ENCODE data around the gene C10orf90. TPM values are rescaled to one million over a fixed set of nuclear protein-coding genes. Genes with fewer than 3 reads are reported as not detected.

The C10orf90 gene
- polyA plus RNA-seq, 6 donors from 2014 or later: not detected

GRCh38 chr10:126687121-126687606 lies 16.7 kb upstream of the C10orf90 start:
- H3K9me3 Mint-ChIP-seq: peaks cover 2 to 8% (median 3%) of the 10 kb centered on the region in 7 donors
- no peak overlapping the region for H3K27ac Mint-ChIP-seq
- no peak for DNase-seq
- peaks cover 0 to 3% (median 0%) of the 10 kb centered on the region in 3 donors for H3K27me3 Mint-ChIP-seq
- ATAC-seq (ENCODE audit: low read depth in 2 of 2): no peak
- H3K36me3 Mint-ChIP-seq: no peaks in the 10 kb centered on the region
- no peaks in the 10 kb centered on the region for H3K4me1 Mint-ChIP-seq
- H3K4me3 Mint-ChIP-seq: no peak overlapping the region

GRCh38 chr10:126686719-126687118 lies 16.2 kb upstream of the C10orf90 start:
- no peak overlapping the region for H3K27ac Mint-ChIP-seq
- no peak for ATAC-seq (ENCODE audit: low read depth in 2 of 2)
- DNase-seq: no peak
- H3K36me3 Mint-ChIP-seq: no peaks in the 10 kb centered on the region
- peaks cover 0 to 8% (median 3%) of the 10 kb centered on the region in 7 donors for H3K9me3 Mint-ChIP-seq
- H3K4me3 Mint-ChIP-seq: no peak overlapping the region
- H3K4me1 Mint-ChIP-seq: no peaks in the 10 kb centered on the region
- H3K27me3 Mint-ChIP-seq: peaks cover 0 to 3% (median 0%) of the 10 kb centered on the region in 3 donors

GRCh38 chr10:126686268-126686667 lies 15.8 kb upstream of the C10orf90 start:
- peaks cover 0 to 8% (median 3%) of the 10 kb centered on the region in 7 donors for H3K9me3 Mint-ChIP-seq
- no peaks in the 10 kb centered on the region for H3K36me3 Mint-ChIP-seq
- no peak overlapping the region for H3K27ac Mint-ChIP-seq
- DNase-seq: no peak
- no peaks in the 10 kb centered on the region for H3K4me1 Mint-ChIP-seq
- H3K4me3 Mint-ChIP-seq: no peak overlapping the region
- H3K27me3 Mint-ChIP-seq: peaks cover 0 to 3% (median 0%) of the 10 kb centered on the region in 3 donors
- ATAC-seq (ENCODE audit: low read depth in 2 of 2): no peak

- no peak overlapping the region for H3K27ac Mint-ChIP-seq
- no peaks in the 10 kb centered on the region for H3K4me1 Mint-ChIP-seq
- no peak for DNase-seq
- H3K36me3 Mint-ChIP-seq: no peaks in the 10 kb centered on the region
- H3K9me3 Mint-ChIP-seq: peaks cover 0 to 8% (median 0%) of the 10 kb centered on the region in 7 donors
- H3K27me3 Mint-ChIP-seq: peaks cover 0 to 3% (median 0%) of the 10 kb centered on the region in 3 donors
- ATAC-seq (ENCODE audit: low read depth in 2 of 2): no peak
- no peak overlapping the region for H3K4me3 Mint-ChIP-seq
Measured at GRCh38 chr10:126685756-126686155, 15.3 kb upstream of the C10orf90 start.

- peaks cover 0 to 8% (median 0%) of the 10 kb centered on the region in 7 donors for H3K9me3 Mint-ChIP-seq
- H3K27ac Mint-ChIP-seq: no peak overlapping the region
- ATAC-seq (ENCODE audit: low read depth in 2 of 2) (no peak), DNase-seq (no peak)
- no peaks in the 10 kb centered on the region for H3K4me1 Mint-ChIP-seq
- no peaks in the 10 kb centered on the region for H3K36me3 Mint-ChIP-seq
- H3K4me3 Mint-ChIP-seq: no peak overlapping the region
- H3K27me3 Mint-ChIP-seq: peaks cover 0 to 3% (median 0%) of the 10 kb centered on the region in 3 donors
Measured at GRCh38 chr10:126684171-126684745, 13.8 kb upstream of the C10orf90 start.

GRCh38 chr10:126683466-126683865 lies 13.0 kb upstream of the C10orf90 start:
- DNase-seq (no peak), ATAC-seq (ENCODE audit: low read depth in 2 of 2) (no peak)
- H3K4me3 Mint-ChIP-seq: no peak overlapping the region
- no peak overlapping the region for H3K27ac Mint-ChIP-seq
- no peaks in the 10 kb centered on the region for H3K4me1 Mint-ChIP-seq
- no peaks in the 10 kb centered on the region for H3K36me3 Mint-ChIP-seq
- peaks cover 0 to 3% (median 0%) of the 10 kb centered on the region in 3 donors for H3K27me3 Mint-ChIP-seq
- peaks cover 0 to 8% (median 0%) of the 10 kb centered on the region in 7 donors for H3K9me3 Mint-ChIP-seq

GRCh38 chr10:126675656-126676438 lies 5.4 kb upstream of the C10orf90 start:
- no peak for ATAC-seq (ENCODE audit: low read depth in 2 of 2)

DNA sequence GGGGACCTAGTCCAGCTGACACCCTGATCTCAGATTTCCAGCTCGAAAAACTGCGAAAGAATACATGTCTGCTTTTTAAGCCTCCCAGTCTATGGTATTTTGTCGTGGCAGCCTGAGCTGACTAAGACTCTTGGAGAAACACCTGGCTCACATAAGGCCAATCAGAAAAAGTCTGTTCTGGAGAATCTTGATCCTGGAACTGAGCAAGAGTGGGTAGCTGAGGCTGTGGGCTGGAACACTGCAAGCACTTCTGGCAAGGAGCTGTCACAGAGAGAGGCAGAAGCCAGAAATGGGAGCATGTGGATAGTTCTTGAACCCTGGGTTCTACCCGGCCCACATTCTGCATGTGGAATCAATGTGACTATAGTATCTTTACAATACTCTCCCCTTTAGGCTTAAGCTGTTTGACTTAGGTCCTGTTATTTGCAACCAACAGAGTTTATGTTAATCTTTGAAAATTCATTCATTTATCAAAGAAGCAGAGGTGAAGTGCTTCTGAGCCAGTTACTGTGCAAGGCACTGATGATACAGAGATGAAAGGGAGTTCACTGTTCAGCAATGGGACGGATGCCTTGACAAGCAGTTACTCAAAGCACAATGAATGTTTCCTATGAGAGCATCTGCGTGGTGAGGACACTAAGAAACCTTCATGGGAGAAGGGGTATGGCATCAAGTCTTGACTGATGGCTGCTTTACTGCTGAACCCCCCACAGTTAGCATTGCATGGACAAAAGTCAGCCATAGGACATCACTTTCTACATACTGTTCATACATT lies 4.4 kb upstream of the C10orf90 start:
- Mint-ChIP-seq H3K4me3 (no peak overlapping the region), H3K4me1 (no peaks in the 10 kb centered on the region), H3K27ac (peak overlapping the region in 1 of 6 donors; percentile 33), H3K27me3 (no peaks in the 10 kb centered on the region), H3K9me3 (peaks cover 0 to 3% (median 0%) of the 10 kb centered on the region in 7 donors), H3K36me3 (no peaks in the 10 kb centered on the region)
- ATAC-seq (ENCODE audit: low read depth in 2 of 2) (no peak), DNase-seq (no peak)

More at GRCh38 chr10:126675656-126676438, 5.4 kb upstream of the C10orf90 start:
- Mint-ChIP-seq H3K27me3 (no peaks in the 10 kb centered on the region), H3K27ac (no peak overlapping the region), H3K36me3 (no peaks in the 10 kb centered on the region), H3K4me3 (no peak overlapping the region), H3K4me1 (no peaks in the 10 kb centered on the region), H3K9me3 (peaks cover 0 to 3% (median 0%) of the 10 kb centered on the region in 7 donors)
- DNase-seq: no peak

DNA sequence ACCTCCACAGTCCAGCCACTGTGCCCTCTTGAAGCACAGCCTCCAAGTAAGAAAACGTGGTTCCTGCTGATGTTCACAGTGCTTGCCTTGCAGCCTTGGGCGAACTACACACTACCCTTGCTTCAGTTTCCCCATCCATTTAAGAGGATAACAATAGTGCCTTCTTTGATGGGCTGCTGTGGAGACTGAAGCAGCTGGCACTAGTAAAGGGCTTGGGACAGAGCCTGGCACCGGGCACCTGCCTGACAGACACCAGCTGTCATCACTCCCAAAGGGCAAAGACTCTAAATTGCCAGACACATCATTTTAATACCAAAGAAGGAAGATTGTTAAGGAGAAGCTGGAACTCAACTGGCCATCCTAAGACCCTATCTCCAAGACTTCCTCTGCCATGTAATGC lies 3.1 kb upstream of the C10orf90 start:
- Mint-ChIP-seq H3K27me3 (no peaks in the 10 kb centered on the region), H3K9me3 (peaks cover 0 to 3% (median 0%) of the 10 kb centered on the region in 7 donors), H3K36me3 (no peaks in the 10 kb centered on the region), H3K4me3 (no peak overlapping the region), H3K4me1 (no peaks in the 10 kb centered on the region), H3K27ac (peak overlapping the region in 1 of 6 donors; percentile 21)
- ATAC-seq (ENCODE audit: low read depth in 2 of 2) (no peak), DNase-seq (no peak)

GRCh38 chr10:126671402-126671975 lies 996 bp upstream of the C10orf90 start:
- Mint-ChIP-seq H3K4me3 (no peak overlapping the region), H3K27ac (no peak overlapping the region), H3K9me3 (peaks cover 0 to 3% (median 0%) of the 10 kb centered on the region in 7 donors), H3K4me1 (no peaks in the 10 kb centered on the region), H3K27me3 (no peaks in the 10 kb centered on the region), H3K36me3 (no peaks in the 10 kb centered on the region)
- ATAC-seq (ENCODE audit: low read depth in 2 of 2) (no peak), DNase-seq (no peak)

DNA sequence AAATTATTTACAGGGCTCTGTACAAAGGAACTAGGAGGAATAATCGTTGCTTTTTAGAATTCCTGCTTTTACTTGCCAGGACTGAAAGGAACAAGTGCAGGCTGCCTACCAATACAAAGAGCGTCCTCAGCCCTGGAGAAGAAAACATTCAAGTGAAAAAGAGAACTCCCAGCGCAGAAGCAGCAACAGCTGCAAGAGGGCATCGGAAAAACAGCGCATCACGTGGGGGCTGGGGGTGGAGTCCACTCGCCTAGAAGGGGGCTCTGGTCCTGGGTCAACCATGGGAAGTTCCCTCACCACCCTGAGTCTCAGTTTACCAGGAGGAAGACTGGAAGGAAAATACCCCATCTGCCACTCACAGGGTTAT lies 385 bp upstream of the C10orf90 start:
- no peak overlapping the region for H3K27ac Mint-ChIP-seq
- no peak overlapping the region for H3K4me3 Mint-ChIP-seq
- H3K4me1 Mint-ChIP-seq: no peaks in the 10 kb centered on the region
- H3K36me3 Mint-ChIP-seq: no peaks in the 10 kb centered on the region
- DNase-seq (no peak), ATAC-seq (ENCODE audit: low read depth in 2 of 2) (no peak)
- no peaks in the 10 kb centered on the region for H3K27me3 Mint-ChIP-seq
- peaks cover 0 to 3% (median 0%) of the 10 kb centered on the region in 7 donors for H3K9me3 Mint-ChIP-seq

DNA sequence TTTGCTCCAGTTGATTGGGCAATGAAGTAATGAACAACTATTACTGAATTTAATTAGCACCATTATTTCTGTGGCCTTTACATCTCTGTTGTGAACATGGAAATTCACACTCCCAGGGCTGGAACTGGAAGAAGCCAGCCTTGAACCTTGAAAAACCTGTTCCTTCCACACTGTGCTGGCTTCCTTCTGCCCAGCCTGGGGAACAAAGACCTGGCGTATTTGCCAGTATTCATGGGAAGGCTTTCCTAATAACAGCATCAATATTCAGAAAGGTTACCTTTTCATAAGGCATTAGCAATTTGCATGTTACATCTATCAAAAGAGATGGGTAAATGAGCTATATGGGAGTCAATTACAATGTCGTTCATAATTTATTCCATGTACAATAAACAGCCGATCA lies 1.3 kb downstream of the C10orf90 start:
- DNase-seq (no peak), ATAC-seq (ENCODE audit: low read depth in 2 of 2) (no peak)
- H3K27ac Mint-ChIP-seq: no peak overlapping the region
- peaks cover 0 to 3% (median 0%) of the 10 kb centered on the region in 7 donors for H3K9me3 Mint-ChIP-seq
- H3K4me1 Mint-ChIP-seq: no peaks in the 10 kb centered on the region
- peaks cover 0 to 5% (median 5%) of the 10 kb centered on the region in 3 donors for H3K27me3 Mint-ChIP-seq
- H3K36me3 Mint-ChIP-seq: no peaks in the 10 kb centered on the region
- H3K4me3 Mint-ChIP-seq: no peak overlapping the region

DNA sequence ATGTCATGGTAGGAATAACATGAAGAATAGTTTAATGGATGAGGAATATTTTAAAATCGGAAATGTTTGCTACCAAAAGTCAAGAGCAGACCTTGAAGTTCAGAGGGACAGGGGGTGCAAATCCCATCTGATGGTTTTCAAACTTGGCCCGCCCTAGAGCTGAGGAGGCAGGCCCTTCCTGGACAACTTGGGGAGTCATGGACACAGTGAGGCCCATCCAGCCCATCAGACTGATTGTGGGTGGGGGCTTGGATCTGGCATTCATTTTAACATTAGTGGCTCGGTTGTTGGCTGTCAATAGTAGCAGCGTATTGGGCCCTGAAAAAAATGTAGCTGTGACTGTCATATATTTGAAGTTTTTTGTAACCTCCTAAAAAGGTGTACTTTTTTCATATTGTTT lies 2.0 kb downstream of the C10orf90 start:
- H3K9me3 Mint-ChIP-seq: peaks cover 0 to 3% (median 1%) of the 10 kb centered on the region in 7 donors
- H3K4me3 Mint-ChIP-seq: no peak overlapping the region
- no peaks in the 10 kb centered on the region for H3K4me1 Mint-ChIP-seq
- peaks cover 4 to 8% (median 5%) of the 10 kb centered on the region in 3 donors for H3K27me3 Mint-ChIP-seq
- ATAC-seq (ENCODE audit: low read depth in 2 of 2): no peak
- H3K27ac Mint-ChIP-seq: no peak overlapping the region
- no peak for DNase-seq
- H3K36me3 Mint-ChIP-seq: no peaks in the 10 kb centered on the region
